GM23338 (cell line): ENCODE results near the gene MYO16. TPM values are rescaled to one million over a fixed set of nuclear protein-coding genes. Genes with fewer than 3 reads are reported as not detected.
A peak's percentile ranks its signal among the peaks of the same experiment; 100 is the strongest.
"Not testable (repeated sequence)": the region's sequence is repeated elsewhere in the genome, so short reads cannot be mapped to it uniquely, and the experiment has no call there.

Source experiments
- ATAC-seq: fragments of 200-7000 bp; cut with Tn5 transposase; 3 replicates; pipeline ENCODE4 v1.9.1; 2020
- DNase-seq: peaks from one replicate; pipeline ENCODE4 v3.0.0-alpha.2; 2015; ENCODE audit warnings: low spot score
- H2AFZ ChIP-seq: fragments of 200-600 bp; sonication (generic); 2 replicates; pipeline ENCODE4 v1.8.0; 2016; ENCODE audit warnings: antibody characterized with exemption, mild to moderate bottlenecking, moderate library complexity
- H3F3A ChIP-seq: fragments of 200-600 bp; sonication (generic); replicated peaks from 2 replicates; pipeline ENCODE4 v1.8.0; 2017; ENCODE audit warnings: antibody characterized with exemption, mixed run types, low read depth
- H3K27ac ChIP-seq: fragments of 200-600 bp; sonication (generic); 2 replicates; pipeline ENCODE4 v1.6.1; 2016; ENCODE audit warnings: low read depth
- H3K27me3 ChIP-seq: fragments of 200-600 bp; sonication (generic); 2 replicates; pipeline ENCODE4 v1.8.0; 2016; ENCODE audit warnings: mild to moderate bottlenecking, mixed run types, moderate library complexity; ENCODE audit not compliant: insufficient read depth
- H3K36me3 ChIP-seq: fragments of 200-600 bp; sonication (generic); 2 replicates; pipeline ENCODE4 v1.8.0; 2016; ENCODE audit warnings: mild to moderate bottlenecking; ENCODE audit not compliant: insufficient read depth
- H3K4me1 ChIP-seq: fragments of 200-600 bp; sonication (generic); 2 replicates; pipeline ENCODE4 v1.8.0; 2016; ENCODE audit warnings: mild to moderate bottlenecking, moderate library complexity; ENCODE audit not compliant: insufficient read depth
- H3K4me2 ChIP-seq: fragments of 200-600 bp; sonication (generic); 2 replicates; pipeline ENCODE4 v1.7.1; 2017; ENCODE audit warnings: mixed run types
- H3K4me3 ChIP-seq: fragments of 200-600 bp; sonication (generic); 2 replicates; pipeline ENCODE4 v1.6.1; 2016; ENCODE audit warnings: mixed run types
- H3K79me2 ChIP-seq: fragments of 200-600 bp; sonication (generic); replicated peaks from 2 replicates; pipeline ENCODE4 v1.8.0; 2017; ENCODE audit warnings: mild to moderate bottlenecking; ENCODE audit not compliant: insufficient read depth
- H3K9me2 ChIP-seq: fragments of 200-600 bp; sonication (generic); 2 replicates; pipeline ENCODE4 v1.8.0; 2017; ENCODE audit not compliant: insufficient read depth
- H4K20me1 ChIP-seq: fragments of 200-600 bp; sonication (generic); replicated peaks from 2 replicates; pipeline ENCODE4 v1.8.0; 2017; ENCODE audit warnings: mild to moderate bottlenecking; ENCODE audit not compliant: insufficient read depth
- H3K27ac Mint-ChIP-seq: 2 replicates; pipeline ENCODE4 v1.8.0; 2020; ENCODE audit warnings: inconsistent platforms, mild to moderate bottlenecking, moderate library complexity, mixed read lengths
- H3K27me3 Mint-ChIP-seq: 3 replicates; pipeline ENCODE4 v1.8.0; 2022; ENCODE audit warnings: low read depth, mild to moderate bottlenecking, moderate library complexity, mixed read lengths, inconsistent platforms; ENCODE audit not compliant: insufficient read depth, poor library complexity
- H3K36me3 Mint-ChIP-seq: 3 replicates; pipeline ENCODE4 v1.8.0; 2021; ENCODE audit warnings: low read depth, mild to moderate bottlenecking, inconsistent platforms, moderate library complexity, mixed read lengths
- H3K4me1 Mint-ChIP-seq: 3 replicates; pipeline ENCODE4 v1.8.0; 2020; ENCODE audit warnings: mild to moderate bottlenecking, inconsistent platforms, mixed read lengths
- H3K4me3 Mint-ChIP-seq: 3 replicates; pipeline ENCODE4 v1.8.0; 2021; ENCODE audit warnings: moderate library complexity, mild to moderate bottlenecking, inconsistent platforms, mixed read lengths
- H3K9me3 Mint-ChIP-seq: 3 replicates; pipeline ENCODE4 v1.8.0; 2020; ENCODE audit warnings: moderate library complexity, mild to moderate bottlenecking, inconsistent platforms, mixed read lengths
- CREB1 ChIP-seq: fragments of 250-450 bp; sonication (Bioruptor Pico); IDR thresholded peaks from 2 replicates; pipeline ENCODE4 v1.5.0; 2020; ENCODE audit warnings: low read depth, mild to moderate bottlenecking, moderate library complexity
- ETS1 ChIP-seq: IDR thresholded peaks from 2 replicates; pipeline ENCODE4 v1.6.1; 2016; ENCODE audit warnings: antibody characterized with exemption
- EZH2 ChIP-seq: fragments of 200-600 bp; sonication (generic); IDR thresholded peaks from one replicate; pipeline ENCODE4 v1.8.0; 2017; ENCODE audit warnings: antibody characterized with exemption, mild to moderate bottlenecking, low read depth; ENCODE audit not compliant: unreplicated experiment
- EZH2phosphoT487 ChIP-seq: fragments of 200-600 bp; sonication (generic); IDR thresholded peaks from one replicate; pipeline ENCODE4 v1.8.1; 2018; ENCODE audit warnings: antibody characterized with exemption; ENCODE audit not compliant: unreplicated experiment
- NANOG ChIP-seq: IDR thresholded peaks from 2 replicates; pipeline ENCODE4 v1.6.1; 2016; ENCODE audit warnings: antibody characterized with exemption, borderline replicate concordance
- ZNF114 ChIP-seq: fragments of 250-450 bp; sonication (Bioruptor Pico); IDR thresholded peaks from 2 replicates; pipeline ENCODE4 v1.5.0; 2020; ENCODE audit warnings: mild to moderate bottlenecking, moderate library complexity
- ZNF331 ChIP-seq: fragments of 250-450 bp; sonication (Bioruptor Pico); IDR thresholded peaks from 2 replicates; pipeline ENCODE4 v1.5.0; 2020; ENCODE audit warnings: low read depth, mild to moderate bottlenecking, moderate library complexity
- polyA plus RNA-seq: library from polyadenylated mRNA; unstranded; fragments of >200 nt; fragmentation: Nextera tagmentation; extraction: Ambion mirVana; gene quantifications from 2 replicates; pipeline ENCODE4 v1.2.1, GENCODE V29; 2016
- total RNA-seq: library from RNA; depleted of rRNA; stranded (reverse); fragments of >200 nt; shearing (Covaris generic); gene quantifications from 2 replicates; pipeline ENCODE4 v1.2.3, GENCODE V29; 2014
- TF ChIP-seq, protein P1 (sequence below): fragments of 250-450 bp; sonication (Bioruptor Pico); IDR thresholded peaks from 2 replicates; pipeline ENCODE4 v1.5.0; 2020; ENCODE audit warnings: mild to moderate bottlenecking, moderate library complexity
- TF ChIP-seq, protein P2 (sequence below), 2 experiments: fragments of 200-600 bp in 1 of 2; sonication (generic) in 1 of 2; conservative IDR thresholded peaks; 2 replicates each; pipeline versions ENCODE4 v1.5.1 to v1.6.1; 2016 to 2017; ENCODE audit warnings: antibody characterized with exemption in 2 of 2, low read depth in 2 of 2, mild to moderate bottlenecking in 2 of 2, moderate library complexity in 1 of 2
- TF ChIP-seq, protein P3 (sequence below): IDR thresholded peaks from one replicate; pipeline ENCODE4 v1.6.1; 2018; ENCODE audit warnings: antibody characterized with exemption; ENCODE audit not compliant: unreplicated experiment

MYO16 gene
- total and polyA plus RNA-seq, 2 experiments from 2014 or later = 0.10 to 0.13 TPM

DNA sequence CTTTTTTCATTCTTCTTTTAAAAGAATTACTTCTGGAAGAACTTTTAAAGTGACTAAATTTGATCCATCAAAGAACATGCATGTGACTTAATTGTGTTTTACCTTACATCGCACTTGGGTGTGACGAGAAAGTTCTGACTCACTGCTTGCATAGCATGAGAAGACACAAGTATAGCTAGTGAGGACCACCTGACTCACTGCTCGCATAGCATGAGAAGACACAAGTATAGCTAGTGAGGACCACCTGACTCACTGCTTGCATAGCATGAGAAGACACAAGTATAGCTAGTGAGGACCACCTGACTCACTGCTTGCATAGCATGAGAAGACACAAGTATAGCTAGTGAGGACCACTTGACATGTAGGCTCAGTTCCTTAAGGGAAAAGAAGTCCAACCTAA, 362.0 kb downstream of the MYO16 start:
- not testable (repeated sequence) for H3K9me3 Mint-ChIP-seq, H3K4me3 Mint-ChIP-seq, H3K27ac Mint-ChIP-seq, H2AFZ ChIP-seq, H3K27ac ChIP-seq, H3K27me3 Mint-ChIP-seq, H3K4me2 ChIP-seq, H3K27me3 ChIP-seq, H4K20me1 ChIP-seq, H3K36me3 ChIP-seq, DNase-seq, H3K79me2 ChIP-seq, ATAC-seq, H3K9me2 ChIP-seq, H3F3A ChIP-seq, H3K36me3 Mint-ChIP-seq, H3K4me3 ChIP-seq
- H3K4me1 ChIP-seq = peaks cover 26% of the 10 kb centered on the region
- H3K4me1 Mint-ChIP-seq = peaks cover 36% of the 10 kb centered on the region

- H3K27ac Mint-ChIP-seq = peak overlapping the region; percentile 51
- H3K27me3 Mint-ChIP-seq = peaks cover 2% of the 10 kb centered on the region
- H3F3A ChIP-seq = no peaks in the 10 kb centered on the region
- H3K27me3 ChIP-seq = no peaks in the 10 kb centered on the region
- H3K9me3 Mint-ChIP-seq = no peaks in the 10 kb centered on the region
- H3K4me2 ChIP-seq = no peak overlapping the region
- H3K27ac ChIP-seq = no peak overlapping the region
- H4K20me1 ChIP-seq = no peaks in the 10 kb centered on the region; the same call in 1 of the 2 replicates
- peaks cover 23% of the 10 kb centered on the region for H3K4me1 Mint-ChIP-seq
- H3K36me3 Mint-ChIP-seq = no peaks in the 10 kb centered on the region
- H3K9me2 ChIP-seq = no peaks in the 10 kb centered on the region
- ATAC-seq = no peak
- DNase-seq = no peak
- no peak overlapping the region for H3K4me3 Mint-ChIP-seq
- H3K79me2 ChIP-seq = no peaks in the 10 kb centered on the region
- no peak overlapping the region for H3K4me3 ChIP-seq
- H2AFZ ChIP-seq = no peak overlapping the region
- H3K4me1 ChIP-seq = peaks cover 13% of the 10 kb centered on the region; the same call in 1 of the 2 replicates
- H3K36me3 ChIP-seq = no peaks in the 10 kb centered on the region
- TF ChIP-seq, protein P1, sequence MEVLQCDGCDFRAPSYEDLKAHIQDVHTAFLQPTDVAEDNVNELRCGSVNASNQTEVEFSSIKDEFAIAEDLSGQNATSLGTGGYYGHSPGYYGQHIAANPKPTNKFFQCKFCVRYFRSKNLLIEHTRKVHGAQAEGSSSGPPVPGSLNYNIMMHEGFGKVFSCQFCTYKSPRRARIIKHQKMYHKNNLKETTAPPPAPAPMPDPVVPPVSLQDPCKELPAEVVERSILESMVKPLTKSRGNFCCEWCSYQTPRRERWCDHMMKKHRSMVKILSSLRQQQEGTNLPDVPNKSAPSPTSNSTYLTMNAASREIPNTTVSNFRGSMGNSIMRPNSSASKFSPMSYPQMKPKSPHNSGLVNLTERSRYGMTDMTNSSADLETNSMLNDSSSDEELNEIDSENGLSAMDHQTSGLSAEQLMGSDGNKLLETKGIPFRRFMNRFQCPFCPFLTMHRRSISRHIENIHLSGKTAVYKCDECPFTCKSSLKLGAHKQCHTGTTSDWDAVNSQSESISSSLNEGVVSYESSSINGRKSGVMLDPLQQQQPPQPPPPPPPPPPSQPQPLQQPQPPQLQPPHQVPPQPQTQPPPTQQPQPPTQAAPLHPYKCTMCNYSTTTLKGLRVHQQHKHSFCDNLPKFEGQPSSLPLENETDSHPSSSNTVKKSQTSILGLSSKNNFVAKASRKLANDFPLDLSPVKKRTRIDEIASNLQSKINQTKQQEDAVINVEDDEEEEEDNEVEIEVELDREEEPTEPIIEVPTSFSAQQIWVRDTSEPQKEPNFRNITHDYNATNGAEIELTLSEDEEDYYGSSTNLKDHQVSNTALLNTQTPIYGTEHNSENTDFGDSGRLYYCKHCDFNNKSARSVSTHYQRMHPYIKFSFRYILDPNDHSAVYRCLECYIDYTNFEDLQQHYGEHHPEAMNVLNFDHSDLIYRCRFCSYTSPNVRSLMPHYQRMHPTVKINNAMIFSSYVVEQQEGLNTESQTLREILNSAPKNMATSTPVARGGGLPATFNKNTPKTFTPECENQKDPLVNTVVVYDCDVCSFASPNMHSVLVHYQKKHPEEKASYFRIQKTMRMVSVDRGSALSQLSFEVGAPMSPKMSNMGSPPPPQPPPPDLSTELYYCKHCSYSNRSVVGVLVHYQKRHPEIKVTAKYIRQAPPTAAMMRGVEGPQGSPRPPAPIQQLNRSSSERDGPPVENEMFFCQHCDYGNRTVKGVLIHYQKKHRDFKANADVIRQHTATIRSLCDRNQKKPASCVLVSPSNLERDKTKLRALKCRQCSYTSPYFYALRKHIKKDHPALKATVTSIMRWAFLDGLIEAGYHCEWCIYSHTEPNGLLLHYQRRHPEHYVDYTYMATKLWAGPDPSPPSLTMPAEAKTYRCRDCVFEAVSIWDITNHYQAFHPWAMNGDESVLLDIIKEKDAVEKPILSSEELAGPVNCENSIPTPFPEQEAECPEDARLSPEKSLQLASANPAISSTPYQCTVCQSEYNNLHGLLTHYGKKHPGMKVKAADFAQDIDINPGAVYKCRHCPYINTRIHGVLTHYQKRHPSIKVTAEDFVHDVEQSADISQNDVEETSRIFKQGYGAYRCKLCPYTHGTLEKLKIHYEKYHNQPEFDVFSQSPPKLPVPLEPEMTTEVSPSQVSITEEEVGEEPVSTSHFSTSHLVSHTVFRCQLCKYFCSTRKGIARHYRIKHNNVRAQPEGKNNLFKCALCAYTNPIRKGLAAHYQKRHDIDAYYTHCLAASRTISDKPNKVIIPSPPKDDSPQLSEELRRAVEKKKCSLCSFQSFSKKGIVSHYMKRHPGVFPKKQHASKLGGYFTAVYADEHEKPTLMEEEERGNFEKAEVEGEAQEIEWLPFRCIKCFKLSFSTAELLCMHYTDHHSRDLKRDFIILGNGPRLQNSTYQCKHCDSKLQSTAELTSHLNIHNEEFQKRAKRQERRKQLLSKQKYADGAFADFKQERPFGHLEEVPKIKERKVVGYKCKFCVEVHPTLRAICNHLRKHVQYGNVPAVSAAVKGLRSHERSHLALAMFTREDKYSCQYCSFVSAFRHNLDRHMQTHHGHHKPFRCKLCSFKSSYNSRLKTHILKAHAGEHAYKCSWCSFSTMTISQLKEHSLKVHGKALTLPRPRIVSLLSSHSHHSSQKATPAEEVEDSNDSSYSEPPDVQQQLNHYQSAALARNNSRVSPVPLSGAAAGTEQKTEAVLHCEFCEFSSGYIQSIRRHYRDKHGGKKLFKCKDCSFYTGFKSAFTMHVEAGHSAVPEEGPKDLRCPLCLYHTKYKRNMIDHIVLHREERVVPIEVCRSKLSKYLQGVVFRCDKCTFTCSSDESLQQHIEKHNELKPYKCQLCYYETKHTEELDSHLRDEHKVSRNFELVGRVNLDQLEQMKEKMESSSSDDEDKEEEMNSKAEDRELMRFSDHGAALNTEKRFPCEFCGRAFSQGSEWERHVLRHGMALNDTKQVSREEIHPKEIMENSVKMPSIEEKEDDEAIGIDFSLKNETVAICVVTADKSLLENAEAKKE (CRISPR knock-in tag) = no peak
- no peak for TF ChIP-seq ETS1
- no peak for TF ChIP-seq CREB1 (CRISPR knock-in tag)
- TF ChIP-seq, protein P2, sequence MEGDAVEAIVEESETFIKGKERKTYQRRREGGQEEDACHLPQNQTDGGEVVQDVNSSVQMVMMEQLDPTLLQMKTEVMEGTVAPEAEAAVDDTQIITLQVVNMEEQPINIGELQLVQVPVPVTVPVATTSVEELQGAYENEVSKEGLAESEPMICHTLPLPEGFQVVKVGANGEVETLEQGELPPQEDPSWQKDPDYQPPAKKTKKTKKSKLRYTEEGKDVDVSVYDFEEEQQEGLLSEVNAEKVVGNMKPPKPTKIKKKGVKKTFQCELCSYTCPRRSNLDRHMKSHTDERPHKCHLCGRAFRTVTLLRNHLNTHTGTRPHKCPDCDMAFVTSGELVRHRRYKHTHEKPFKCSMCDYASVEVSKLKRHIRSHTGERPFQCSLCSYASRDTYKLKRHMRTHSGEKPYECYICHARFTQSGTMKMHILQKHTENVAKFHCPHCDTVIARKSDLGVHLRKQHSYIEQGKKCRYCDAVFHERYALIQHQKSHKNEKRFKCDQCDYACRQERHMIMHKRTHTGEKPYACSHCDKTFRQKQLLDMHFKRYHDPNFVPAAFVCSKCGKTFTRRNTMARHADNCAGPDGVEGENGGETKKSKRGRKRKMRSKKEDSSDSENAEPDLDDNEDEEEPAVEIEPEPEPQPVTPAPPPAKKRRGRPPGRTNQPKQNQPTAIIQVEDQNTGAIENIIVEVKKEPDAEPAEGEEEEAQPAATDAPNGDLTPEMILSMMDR (conservative IDR thresholded peaks at IDR 0.05; ENCODE audit: low read depth in 2 of 2) = no peak
- no peak for TF ChIP-seq NANOG
- TF ChIP-seq ZNF331 = no peak
- TF ChIP-seq ZNF114 (CRISPR knock-in tag) = no peak
- TF ChIP-seq, protein P3, sequence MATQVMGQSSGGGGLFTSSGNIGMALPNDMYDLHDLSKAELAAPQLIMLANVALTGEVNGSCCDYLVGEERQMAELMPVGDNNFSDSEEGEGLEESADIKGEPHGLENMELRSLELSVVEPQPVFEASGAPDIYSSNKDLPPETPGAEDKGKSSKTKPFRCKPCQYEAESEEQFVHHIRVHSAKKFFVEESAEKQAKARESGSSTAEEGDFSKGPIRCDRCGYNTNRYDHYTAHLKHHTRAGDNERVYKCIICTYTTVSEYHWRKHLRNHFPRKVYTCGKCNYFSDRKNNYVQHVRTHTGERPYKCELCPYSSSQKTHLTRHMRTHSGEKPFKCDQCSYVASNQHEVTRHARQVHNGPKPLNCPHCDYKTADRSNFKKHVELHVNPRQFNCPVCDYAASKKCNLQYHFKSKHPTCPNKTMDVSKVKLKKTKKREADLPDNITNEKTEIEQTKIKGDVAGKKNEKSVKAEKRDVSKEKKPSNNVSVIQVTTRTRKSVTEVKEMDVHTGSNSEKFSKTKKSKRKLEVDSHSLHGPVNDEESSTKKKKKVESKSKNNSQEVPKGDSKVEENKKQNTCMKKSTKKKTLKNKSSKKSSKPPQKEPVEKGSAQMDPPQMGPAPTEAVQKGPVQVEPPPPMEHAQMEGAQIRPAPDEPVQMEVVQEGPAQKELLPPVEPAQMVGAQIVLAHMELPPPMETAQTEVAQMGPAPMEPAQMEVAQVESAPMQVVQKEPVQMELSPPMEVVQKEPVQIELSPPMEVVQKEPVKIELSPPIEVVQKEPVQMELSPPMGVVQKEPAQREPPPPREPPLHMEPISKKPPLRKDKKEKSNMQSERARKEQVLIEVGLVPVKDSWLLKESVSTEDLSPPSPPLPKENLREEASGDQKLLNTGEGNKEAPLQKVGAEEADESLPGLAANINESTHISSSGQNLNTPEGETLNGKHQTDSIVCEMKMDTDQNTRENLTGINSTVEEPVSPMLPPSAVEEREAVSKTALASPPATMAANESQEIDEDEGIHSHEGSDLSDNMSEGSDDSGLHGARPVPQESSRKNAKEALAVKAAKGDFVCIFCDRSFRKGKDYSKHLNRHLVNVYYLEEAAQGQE = no peak
- no peak for TF ChIP-seq EZH2phosphoT487
- TF ChIP-seq EZH2 = no peak
Measured at GRCh38 chr13:108993346-108993745, 363.9 kb downstream of the MYO16 start.
